Coronary artery (tissue), 2 donors: ENCODE measurements around the gene DHRS2.
"Not testable (repeated sequence)": the region's sequence is repeated elsewhere in the genome, so short reads cannot be mapped to it uniquely, and the experiment has no call there.

Experiments
- DNase-seq: peaks from one replicate; pipeline ENCODE4 v3.0.0-alpha.2; 2017; ENCODE audit warnings: low spot score
- H3K27ac ChIP-seq, 2 donors: fragments of 200-600 bp; sonication (generic); one replicate each; pipeline ENCODE4 v1.5.1; 2016 to 2019
- H3K4me3 ChIP-seq: fragments of 200-600 bp; sonication (generic); 2 replicates; pipeline ENCODE4 v1.5.1; 2016; ENCODE audit warnings: mild to moderate bottlenecking, moderate library complexity
- TF ChIP-seq, protein P1 (sequence below): fragments of 200-600 bp; sonication (generic); IDR thresholded peaks from one replicate; pipeline ENCODE4 v1.5.1; 2019; ENCODE audit warnings: antibody characterized with exemption

DHRS2 gene

DNA sequence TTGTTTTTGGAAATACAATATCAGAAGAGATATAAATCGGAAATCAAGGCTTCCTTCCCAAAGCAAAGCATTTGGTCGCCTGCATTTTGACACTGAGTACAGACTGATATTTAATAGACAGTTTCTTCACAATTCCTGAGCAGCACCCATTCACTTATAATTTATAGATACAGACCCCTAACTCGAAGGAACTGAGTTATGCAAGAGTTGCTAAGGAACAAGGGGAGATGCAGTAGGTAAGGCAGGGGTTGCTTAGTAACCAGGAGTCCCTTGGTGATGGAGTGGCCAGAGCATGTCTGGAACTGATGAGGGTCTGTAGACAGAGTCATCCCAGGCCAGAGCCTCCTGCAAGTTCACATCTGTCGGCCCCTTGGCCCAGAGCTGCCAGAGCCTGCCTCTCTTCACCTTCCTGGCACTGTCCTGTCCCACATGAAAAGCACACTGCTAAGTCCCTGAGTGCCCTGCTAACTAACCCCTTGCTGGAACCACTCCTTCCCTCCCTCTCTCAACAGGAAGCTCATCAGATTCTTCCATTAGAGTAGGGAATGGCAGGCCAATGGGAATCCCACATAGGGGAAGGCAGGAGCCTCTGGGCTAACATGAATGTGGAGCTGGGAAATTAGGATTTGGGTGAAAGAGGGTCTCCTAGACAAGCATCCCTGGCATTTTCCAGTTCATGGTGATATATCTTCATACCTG lies 3.6 kb upstream of the DHRS2 start:
- DNase-seq = peak; percentile 52

DNA sequence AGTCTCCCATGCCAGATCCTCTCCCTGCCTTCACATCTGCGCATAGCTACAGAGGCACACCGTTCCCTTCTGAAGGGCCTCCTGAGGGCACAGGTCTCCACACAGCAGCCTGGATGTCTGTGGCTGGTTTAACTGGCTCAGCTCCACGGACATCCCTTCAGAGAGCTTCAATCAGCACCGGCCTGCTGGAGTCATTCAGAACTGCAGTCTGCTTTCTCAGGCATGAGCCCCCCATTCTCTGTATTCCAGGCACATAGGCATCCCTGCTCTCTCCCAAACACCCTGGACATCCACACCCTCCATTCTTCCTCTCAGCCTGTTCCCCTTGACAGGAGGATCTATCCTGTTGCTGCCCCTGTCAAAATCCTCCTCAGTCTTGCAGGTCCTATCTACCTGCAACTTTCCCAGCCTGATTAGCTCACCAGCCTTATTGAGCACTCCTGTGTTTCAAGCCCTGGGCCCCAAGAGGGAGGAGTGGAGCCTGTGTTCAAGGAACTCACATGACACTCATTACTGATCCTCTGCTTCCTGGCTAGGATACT lies 2.9 kb upstream of the DHRS2 start:
- no peak overlapping the region for H3K27ac ChIP-seq
- peak; percentile 46 for DNase-seq
- TF ChIP-seq, protein P1, sequence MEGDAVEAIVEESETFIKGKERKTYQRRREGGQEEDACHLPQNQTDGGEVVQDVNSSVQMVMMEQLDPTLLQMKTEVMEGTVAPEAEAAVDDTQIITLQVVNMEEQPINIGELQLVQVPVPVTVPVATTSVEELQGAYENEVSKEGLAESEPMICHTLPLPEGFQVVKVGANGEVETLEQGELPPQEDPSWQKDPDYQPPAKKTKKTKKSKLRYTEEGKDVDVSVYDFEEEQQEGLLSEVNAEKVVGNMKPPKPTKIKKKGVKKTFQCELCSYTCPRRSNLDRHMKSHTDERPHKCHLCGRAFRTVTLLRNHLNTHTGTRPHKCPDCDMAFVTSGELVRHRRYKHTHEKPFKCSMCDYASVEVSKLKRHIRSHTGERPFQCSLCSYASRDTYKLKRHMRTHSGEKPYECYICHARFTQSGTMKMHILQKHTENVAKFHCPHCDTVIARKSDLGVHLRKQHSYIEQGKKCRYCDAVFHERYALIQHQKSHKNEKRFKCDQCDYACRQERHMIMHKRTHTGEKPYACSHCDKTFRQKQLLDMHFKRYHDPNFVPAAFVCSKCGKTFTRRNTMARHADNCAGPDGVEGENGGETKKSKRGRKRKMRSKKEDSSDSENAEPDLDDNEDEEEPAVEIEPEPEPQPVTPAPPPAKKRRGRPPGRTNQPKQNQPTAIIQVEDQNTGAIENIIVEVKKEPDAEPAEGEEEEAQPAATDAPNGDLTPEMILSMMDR = no peak

More for the DNA sequence above, 3.6 kb upstream of the DHRS2 start:
- TF ChIP-seq, protein P1 = no peak
- Histone ChIP-seq H3K27ac (no peak overlapping the region), H3K4me3 (no peak overlapping the region)

DNA sequence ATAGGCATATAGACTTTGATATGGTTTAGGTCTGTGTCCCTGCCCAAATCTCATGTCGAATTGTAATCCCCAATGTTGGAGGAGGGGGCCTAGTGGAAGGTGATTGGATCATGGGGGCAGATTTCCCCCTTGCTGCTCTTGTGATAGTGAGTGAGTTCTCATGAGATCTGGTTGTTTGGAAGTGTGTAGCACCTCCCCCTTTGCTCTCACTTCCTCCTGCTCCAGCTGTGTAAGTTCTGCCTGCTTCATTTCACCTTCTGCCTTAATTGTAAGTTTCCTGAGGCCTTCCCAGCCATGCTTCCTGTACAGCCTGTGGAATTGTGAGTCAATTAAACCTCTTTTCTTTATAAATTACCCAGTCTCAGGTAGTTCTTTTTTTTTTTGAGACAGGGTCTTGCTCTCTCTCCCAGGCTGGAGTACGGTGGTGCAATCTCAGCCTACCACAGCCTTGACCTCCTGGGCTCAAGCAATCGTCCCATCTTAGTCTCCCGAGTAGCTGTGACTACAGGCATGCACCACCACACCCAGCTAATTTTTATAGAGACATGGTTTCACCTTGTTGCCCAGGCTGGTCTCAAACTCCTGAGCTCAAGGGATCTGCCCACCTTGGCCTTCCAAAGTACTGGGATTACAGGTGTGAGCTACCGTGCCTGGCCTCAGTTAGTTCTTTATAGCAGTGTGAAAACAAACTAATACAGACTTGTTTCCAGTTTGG lies 1.3 kb upstream of the DHRS2 start:
- not testable (repeated sequence) for H3K4me3 ChIP-seq, H3K27ac ChIP-seq, DNase-seq

More for the DNA sequence above, 2.9 kb upstream of the DHRS2 start:
- no peak overlapping the region for H3K4me3 ChIP-seq

DNA sequence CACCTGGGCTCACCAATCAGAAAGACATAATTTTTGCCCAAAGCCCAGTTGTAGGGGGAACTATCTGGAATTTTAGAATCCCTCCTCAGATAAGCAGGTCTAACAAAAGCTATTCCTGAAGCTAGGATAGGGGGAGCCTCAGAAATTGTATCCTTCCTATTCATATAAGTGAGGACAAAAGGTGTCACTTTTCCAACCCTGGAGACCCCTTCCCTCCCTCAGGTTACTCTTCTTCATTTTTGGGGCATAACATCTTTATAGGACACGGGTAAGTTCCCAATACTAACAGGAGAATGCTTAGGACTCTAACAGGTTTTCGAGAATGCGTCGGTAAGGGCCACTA lies 1.1 kb downstream of the DHRS2 start:
- H3K4me3 ChIP-seq, DNase-seq, H3K27ac ChIP-seq: not testable (repeated sequence)

DNA sequence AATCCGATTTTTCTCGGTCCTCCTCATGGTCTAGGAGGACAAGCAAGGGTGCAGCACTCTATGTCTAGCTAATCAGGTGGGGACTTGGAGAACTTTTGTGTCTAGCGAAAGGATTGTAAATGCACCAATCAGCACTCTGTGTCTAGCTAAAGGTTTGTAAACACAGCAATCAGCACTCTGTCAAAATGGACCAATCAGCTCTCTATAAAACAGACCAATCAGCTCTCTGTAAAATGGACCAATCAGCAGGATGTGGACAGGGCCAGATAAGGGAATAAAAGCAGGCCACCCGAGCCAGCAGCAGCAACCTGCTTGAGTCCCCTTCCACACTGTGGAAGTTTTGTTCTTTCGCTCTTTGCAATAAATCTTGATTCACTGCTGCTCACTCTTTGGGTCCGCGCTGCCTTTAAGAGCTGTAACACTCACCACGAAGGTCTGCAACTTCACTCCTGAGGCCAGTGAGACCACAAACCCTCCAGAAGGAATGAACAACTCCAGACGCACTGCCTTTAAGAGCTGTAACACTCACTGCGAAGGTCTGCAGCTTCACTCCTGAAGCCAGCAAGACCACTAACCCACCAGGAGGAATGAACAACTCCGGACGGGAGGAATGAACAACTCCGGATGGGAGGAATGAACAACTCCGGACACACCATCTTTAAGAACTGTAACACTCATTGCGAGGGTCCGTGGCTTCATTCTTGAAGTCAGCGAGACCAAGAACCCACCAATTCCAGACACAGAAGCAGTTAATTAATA lies 1.7 kb downstream of the DHRS2 start:
- not testable (repeated sequence) for H3K4me3 ChIP-seq, H3K27ac ChIP-seq
- DNase-seq = peak; percentile 22

DNA sequence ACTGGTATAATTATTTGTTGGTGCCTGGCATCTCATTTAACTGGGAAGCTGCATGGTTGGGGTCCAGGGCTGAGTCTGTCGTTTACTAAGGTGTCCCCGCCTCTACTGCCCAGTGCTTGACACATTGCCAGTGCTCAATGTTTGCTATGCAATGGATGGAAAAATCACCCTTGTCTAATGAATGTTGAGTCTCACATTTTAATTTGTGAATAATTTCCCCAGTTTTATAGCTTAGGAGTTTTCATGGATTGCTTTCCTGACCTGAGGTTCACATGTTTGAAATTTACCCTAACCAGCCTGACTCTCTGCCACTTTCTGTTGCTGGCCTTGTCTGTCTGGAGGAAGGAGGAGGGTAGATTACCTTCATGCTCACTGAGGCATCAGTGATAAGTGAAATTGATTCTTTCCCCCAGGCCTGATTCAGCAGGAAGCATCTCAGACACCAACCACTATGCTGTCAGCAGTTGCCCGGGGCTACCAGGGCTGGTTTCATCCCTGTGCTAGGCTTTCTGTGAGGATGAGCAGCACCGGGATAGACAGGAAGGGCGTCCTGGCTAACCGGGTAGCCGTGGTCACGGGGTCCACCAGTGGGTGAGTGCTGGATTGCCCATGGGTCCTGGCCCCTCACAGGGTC lies 2.4 kb downstream of the DHRS2 start:
- Histone ChIP-seq H3K4me3 (no peak overlapping the region), H3K27ac (no peak overlapping the region)
- peak; percentile 12 for DNase-seq
- TF ChIP-seq, protein P1 = no peak

DNA sequence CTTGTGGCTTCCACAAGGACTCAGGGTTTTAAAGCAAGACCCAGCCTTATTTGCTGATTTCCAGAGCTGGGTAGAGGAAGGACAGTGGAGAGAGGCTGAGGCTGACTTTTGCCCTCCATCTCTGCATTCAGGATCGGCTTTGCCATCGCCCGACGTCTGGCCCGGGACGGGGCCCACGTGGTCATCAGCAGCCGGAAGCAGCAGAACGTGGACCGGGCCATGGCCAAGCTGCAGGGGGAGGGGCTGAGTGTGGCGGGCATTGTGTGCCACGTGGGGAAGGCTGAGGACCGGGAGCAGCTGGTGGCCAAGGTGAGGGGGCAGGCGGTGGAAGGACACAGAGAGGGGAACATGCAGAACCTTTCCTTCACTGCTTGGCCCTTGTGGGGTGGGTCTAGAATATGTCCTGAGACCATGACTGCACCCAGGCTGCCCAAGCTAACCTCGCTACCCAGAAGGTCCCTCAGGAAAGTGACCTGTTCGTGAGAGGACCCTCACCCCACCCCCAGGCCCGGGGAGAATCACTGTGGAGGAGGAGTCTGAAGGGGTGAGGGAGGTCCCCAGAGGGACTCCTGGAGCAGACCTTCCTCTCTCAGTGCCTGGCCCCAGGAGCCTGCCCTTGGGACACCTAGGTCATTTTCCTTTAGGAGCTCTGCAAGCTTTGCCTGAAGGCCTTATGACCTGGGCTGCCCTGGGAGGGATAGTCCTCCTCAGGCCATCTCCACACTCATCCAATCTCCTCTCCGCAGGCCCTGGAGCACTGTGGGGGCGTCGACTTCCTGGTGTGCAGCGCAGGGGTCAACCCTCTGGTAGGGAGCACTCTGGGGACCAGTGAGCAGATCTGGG lies 3.1 kb downstream of the DHRS2 start:
- no peak for DNase-seq
- TF ChIP-seq, protein P1 = no peak
- Histone ChIP-seq H3K4me3 (no peak overlapping the region), H3K27ac (no peak overlapping the region)
